HEK293 (cell line): ENCODE measurements around the gene DBI.

Experiments
- CTCF ChIA-PET: fragments of 350-600 bp; formaldehyde crosslinking; extraction: SDS; loops from one replicate; lab custom pipeline; 2021; ENCODE audit warnings: antibody characterized with exemption; lab: Yijun Ruan, JAX
- POLR2A ChIA-PET: fragments of 300-600 bp; formaldehyde crosslinking; extraction: SDS; loops from one replicate; lab custom pipeline; 2020; ENCODE audit warnings: antibody characterized with exemption, inconsistent platforms; lab: Yijun Ruan, JAX
- H3K27ac ChIP-seq: fragments of 200-500 bp; sonication (Bioruptor generic); 2 replicates; pipeline ENCODE4 v1.5.1; 2014; ENCODE audit warnings: low read depth, low read length, control low read depth, inconsistent platforms; ENCODE audit errors: extremely low read depth
- H3K36me3 ChIP-seq, 2 experiments: fragments of 200-500 bp in 1 of 2; sonication (Bioruptor generic) in 1 of 2; 1 replicate in 1 of 2; 2 replicates in 1 of 2; pipeline ENCODE4 v1.5.1; 2014 to 2017; ENCODE audit warnings: inconsistent platforms in 2 of 2, low read length in 2 of 2; ENCODE audit not compliant: control insufficient read depth in 2 of 2, insufficient read depth in 1 of 2
- H3K4me1 ChIP-seq: fragments of 200-500 bp; sonication (Bioruptor generic); 2 replicates; pipeline ENCODE4 v1.5.1; 2014; ENCODE audit warnings: mild to moderate bottlenecking, low read length, inconsistent platforms; ENCODE audit not compliant: control insufficient read depth, insufficient read depth
- H3K4me3 ChIP-seq: 2 replicates; pipeline ENCODE4 v1.5.1; 2011; ENCODE audit warnings: low read depth, mild to moderate bottlenecking, control low read depth, low read length, moderate library complexity
- H3K9me3 ChIP-seq: fragments of 200-500 bp; sonication (Bioruptor generic); 2 replicates; pipeline ENCODE4 v1.5.1; 2014; ENCODE audit warnings: low read depth, low read length, inconsistent platforms; ENCODE audit not compliant: control insufficient read depth, insufficient read depth
- KLF10 ChIP-seq: fragments of 450-650 bp; IDR thresholded peaks from 2 replicates; pipeline ENCODE4 v1.5.1; 2018; ENCODE audit warnings: missing biosample characterization, mild to moderate bottlenecking, missing genetic modification characterization
- SP3 ChIP-seq: fragments of 450-650 bp; formaldehyde crosslinking; IDR thresholded peaks from 2 replicates; pipeline ENCODE4 v1.5.1; 2016; ENCODE audit warnings: missing biosample characterization, missing genetic modification characterization
- TCF7L2 ChIP-seq: IDR thresholded peaks from 2 replicates; pipeline ENCODE4 v1.6.1; 2011; ENCODE audit warnings: low read depth, mild to moderate bottlenecking, inconsistent platforms, low read length, moderate library complexity, borderline replicate concordance
- ZBTB17 ChIP-seq: fragments of 450-650 bp; formaldehyde crosslinking; IDR thresholded peaks from 2 replicates; pipeline ENCODE4 v1.5.1; 2016; ENCODE audit warnings: missing biosample characterization, missing genetic modification characterization
- ZNF148 ChIP-seq: fragments of 450-650 bp; formaldehyde crosslinking; IDR thresholded peaks from 2 replicates; pipeline ENCODE4 v1.5.0; 2017; ENCODE audit warnings: missing biosample characterization, missing genetic modification characterization, borderline replicate concordance
- ZNF175 ChIP-seq: fragments of 450-650 bp; formaldehyde crosslinking; IDR thresholded peaks from 2 replicates; pipeline ENCODE4 v1.5.1; 2016; ENCODE audit warnings: missing biosample characterization, missing genetic modification characterization
- ZNF449 ChIP-seq: fragments of 450-650 bp; formaldehyde crosslinking; IDR thresholded peaks from 2 replicates; pipeline ENCODE4 v1.5.1; 2017; ENCODE audit warnings: missing biosample characterization, mild to moderate bottlenecking, missing genetic modification characterization, moderate library complexity
- ZNF513 ChIP-seq: fragments of 450-650 bp; IDR thresholded peaks from 2 replicates; pipeline ENCODE4 v1.5.1; 2018; ENCODE audit warnings: missing biosample characterization, missing genetic modification characterization
- ZNF626 ChIP-seq: fragments of 450-650 bp; sonication (Bioruptor Pico); formaldehyde crosslinking; IDR thresholded peaks from 2 replicates; pipeline ENCODE4 v1.5.1; 2018; ENCODE audit warnings: missing biosample characterization, missing genetic modification characterization, inconsistent platforms
- TF ChIP-seq, protein P1 (sequence below): fragments of 450-650 bp; formaldehyde crosslinking; IDR thresholded peaks from 2 replicates; pipeline ENCODE4 v1.5.1; 2016; ENCODE audit warnings: missing biosample characterization, missing genetic modification characterization, borderline replicate concordance
- TF ChIP-seq, protein P2 (sequence below): fragments of 450-650 bp; formaldehyde crosslinking; IDR thresholded peaks from 2 replicates; pipeline ENCODE4 v1.5.1; 2016; ENCODE audit warnings: missing biosample characterization, missing genetic modification characterization

The DBI gene

GRCh38 chr2:119383410-119384140, 16.8 kb downstream of the DBI start (continued):
- TF ChIP-seq, protein P1, sequence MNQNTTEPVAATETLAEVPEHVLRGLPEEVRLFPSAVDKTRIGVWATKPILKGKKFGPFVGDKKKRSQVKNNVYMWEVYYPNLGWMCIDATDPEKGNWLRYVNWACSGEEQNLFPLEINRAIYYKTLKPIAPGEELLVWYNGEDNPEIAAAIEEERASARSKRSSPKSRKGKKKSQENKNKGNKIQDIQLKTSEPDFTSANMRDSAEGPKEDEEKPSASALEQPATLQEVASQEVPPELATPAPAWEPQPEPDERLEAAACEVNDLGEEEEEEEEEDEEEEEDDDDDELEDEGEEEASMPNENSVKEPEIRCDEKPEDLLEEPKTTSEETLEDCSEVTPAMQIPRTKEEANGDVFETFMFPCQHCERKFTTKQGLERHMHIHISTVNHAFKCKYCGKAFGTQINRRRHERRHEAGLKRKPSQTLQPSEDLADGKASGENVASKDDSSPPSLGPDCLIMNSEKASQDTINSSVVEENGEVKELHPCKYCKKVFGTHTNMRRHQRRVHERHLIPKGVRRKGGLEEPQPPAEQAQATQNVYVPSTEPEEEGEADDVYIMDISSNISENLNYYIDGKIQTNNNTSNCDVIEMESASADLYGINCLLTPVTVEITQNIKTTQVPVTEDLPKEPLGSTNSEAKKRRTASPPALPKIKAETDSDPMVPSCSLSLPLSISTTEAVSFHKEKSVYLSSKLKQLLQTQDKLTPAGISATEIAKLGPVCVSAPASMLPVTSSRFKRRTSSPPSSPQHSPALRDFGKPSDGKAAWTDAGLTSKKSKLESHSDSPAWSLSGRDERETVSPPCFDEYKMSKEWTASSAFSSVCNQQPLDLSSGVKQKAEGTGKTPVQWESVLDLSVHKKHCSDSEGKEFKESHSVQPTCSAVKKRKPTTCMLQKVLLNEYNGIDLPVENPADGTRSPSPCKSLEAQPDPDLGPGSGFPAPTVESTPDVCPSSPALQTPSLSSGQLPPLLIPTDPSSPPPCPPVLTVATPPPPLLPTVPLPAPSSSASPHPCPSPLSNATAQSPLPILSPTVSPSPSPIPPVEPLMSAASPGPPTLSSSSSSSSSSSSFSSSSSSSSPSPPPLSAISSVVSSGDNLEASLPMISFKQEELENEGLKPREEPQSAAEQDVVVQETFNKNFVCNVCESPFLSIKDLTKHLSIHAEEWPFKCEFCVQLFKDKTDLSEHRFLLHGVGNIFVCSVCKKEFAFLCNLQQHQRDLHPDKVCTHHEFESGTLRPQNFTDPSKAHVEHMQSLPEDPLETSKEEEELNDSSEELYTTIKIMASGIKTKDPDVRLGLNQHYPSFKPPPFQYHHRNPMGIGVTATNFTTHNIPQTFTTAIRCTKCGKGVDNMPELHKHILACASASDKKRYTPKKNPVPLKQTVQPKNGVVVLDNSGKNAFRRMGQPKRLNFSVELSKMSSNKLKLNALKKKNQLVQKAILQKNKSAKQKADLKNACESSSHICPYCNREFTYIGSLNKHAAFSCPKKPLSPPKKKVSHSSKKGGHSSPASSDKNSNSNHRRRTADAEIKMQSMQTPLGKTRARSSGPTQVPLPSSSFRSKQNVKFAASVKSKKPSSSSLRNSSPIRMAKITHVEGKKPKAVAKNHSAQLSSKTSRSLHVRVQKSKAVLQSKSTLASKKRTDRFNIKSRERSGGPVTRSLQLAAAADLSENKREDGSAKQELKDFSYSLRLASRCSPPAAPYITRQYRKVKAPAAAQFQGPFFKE: no peak
- no peak for TF ChIP-seq ZNF449 (tag by site-specific recombination)

GRCh38 chr2:119384971-119385370, 18.2 kb downstream of the DBI start:
- Histone ChIP-seq H3K9me3 (no peaks in the 10 kb centered on the region), H3K27ac (no peak overlapping the region), H3K4me3 (no peak overlapping the region), H3K36me3 (no peaks in the 10 kb centered on the region), H3K4me1 (peaks cover 3% of the 10 kb centered on the region; the same call in 1 of the 2 replicates)
- ChIA-PET CTCF (no interaction called here), POLR2A (interaction anchor here (1.2 kb wide), 1 partner anchor 18 kb away, joined by 5 read pairs; the partner anchor contains the start of genes C2orf76 and DBI)
- TF ChIP-seq ZNF148 (tag by site-specific recombination) (no peak), KLF10 (tag by site-specific recombination) (no peak), ZNF175 (tag by site-specific recombination) (no peak), SP3 (no peak), ZNF513 (tag by site-specific recombination) (no peak), ZNF626 (tag by site-specific recombination) (no peak), TCF7L2 (no peak), ZBTB17 (tag by site-specific recombination) (no peak)
- TF ChIP-seq, protein P2, sequence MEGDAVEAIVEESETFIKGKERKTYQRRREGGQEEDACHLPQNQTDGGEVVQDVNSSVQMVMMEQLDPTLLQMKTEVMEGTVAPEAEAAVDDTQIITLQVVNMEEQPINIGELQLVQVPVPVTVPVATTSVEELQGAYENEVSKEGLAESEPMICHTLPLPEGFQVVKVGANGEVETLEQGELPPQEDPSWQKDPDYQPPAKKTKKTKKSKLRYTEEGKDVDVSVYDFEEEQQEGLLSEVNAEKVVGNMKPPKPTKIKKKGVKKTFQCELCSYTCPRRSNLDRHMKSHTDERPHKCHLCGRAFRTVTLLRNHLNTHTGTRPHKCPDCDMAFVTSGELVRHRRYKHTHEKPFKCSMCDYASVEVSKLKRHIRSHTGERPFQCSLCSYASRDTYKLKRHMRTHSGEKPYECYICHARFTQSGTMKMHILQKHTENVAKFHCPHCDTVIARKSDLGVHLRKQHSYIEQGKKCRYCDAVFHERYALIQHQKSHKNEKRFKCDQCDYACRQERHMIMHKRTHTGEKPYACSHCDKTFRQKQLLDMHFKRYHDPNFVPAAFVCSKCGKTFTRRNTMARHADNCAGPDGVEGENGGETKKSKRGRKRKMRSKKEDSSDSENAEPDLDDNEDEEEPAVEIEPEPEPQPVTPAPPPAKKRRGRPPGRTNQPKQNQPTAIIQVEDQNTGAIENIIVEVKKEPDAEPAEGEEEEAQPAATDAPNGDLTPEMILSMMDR (tag by site-specific recombination): no peak
